Inflammatory macrophage (primary cell): ENCODE measurements around the gene NPHS1.
A peak's percentile ranks its signal among the peaks of the same experiment; 100 is the strongest.
"Not testable (repeated sequence)": the region's sequence is repeated elsewhere in the genome, so short reads cannot be mapped to it uniquely, and the experiment has no call there.

Experiments used
- DNase-seq, 2 donors: peaks; one replicate each; pipeline ENCODE4 v3.0.0-alpha.2; 2020 to 2022
- total RNA-seq, 18 experiments: gene quantifications; one replicate each; lab custom pipeline; 2026; ENCODE audit warnings: mixed read lengths in 6 of 18, inconsistent platforms in 2 of 18; lab: John Stamatoyannopoulos, UW

NPHS1 gene, protein sequence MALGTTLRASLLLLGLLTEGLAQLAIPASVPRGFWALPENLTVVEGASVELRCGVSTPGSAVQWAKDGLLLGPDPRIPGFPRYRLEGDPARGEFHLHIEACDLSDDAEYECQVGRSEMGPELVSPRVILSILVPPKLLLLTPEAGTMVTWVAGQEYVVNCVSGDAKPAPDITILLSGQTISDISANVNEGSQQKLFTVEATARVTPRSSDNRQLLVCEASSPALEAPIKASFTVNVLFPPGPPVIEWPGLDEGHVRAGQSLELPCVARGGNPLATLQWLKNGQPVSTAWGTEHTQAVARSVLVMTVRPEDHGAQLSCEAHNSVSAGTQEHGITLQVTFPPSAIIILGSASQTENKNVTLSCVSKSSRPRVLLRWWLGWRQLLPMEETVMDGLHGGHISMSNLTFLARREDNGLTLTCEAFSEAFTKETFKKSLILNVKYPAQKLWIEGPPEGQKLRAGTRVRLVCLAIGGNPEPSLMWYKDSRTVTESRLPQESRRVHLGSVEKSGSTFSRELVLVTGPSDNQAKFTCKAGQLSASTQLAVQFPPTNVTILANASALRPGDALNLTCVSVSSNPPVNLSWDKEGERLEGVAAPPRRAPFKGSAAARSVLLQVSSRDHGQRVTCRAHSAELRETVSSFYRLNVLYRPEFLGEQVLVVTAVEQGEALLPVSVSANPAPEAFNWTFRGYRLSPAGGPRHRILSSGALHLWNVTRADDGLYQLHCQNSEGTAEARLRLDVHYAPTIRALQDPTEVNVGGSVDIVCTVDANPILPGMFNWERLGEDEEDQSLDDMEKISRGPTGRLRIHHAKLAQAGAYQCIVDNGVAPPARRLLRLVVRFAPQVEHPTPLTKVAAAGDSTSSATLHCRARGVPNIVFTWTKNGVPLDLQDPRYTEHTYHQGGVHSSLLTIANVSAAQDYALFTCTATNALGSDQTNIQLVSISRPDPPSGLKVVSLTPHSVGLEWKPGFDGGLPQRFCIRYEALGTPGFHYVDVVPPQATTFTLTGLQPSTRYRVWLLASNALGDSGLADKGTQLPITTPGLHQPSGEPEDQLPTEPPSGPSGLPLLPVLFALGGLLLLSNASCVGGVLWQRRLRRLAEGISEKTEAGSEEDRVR (N-terminal part only)
- total RNA-seq: 0 to 0.31 (median 0.06) reads per million in 18 experiments

DNA sequence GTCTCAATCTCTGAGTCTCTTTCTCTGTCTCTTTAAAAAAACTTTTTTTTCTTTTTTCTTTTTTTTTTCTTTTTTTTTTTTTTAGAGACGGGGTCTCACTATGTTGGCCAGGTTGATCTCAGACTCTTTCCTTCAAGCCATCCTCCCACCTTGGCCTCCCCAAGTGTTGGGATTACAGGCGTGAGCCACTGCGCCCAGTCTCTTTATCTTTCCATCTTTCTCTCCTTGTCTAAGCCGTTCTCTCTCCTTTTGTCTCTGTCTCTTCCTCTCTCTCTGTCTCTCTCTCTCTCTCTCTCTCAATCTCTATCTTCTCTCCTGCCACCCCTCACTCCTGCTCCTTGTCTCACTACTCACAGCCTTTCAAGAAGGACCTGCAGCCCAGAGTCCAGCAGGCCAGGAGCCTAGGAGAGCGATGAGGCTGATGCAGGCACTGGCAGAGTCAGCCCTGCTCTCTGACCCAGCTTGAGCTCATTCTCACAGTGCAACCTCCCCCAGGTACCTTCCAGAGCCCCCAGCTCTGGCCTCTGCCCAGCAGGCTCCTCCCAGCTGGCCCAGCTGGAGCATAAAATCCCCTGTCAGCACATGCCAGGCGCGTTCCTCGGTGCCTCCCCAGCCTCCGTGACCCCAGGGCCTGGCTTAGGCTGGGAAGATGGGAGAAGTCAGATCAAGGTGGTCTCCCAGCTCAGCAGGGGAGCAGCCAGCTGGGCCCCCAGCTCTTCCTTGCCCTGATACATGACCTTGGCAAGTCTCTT lies at the start of gene NPHS1:
TSS of gene NPHS1 (minus strand) at position 476 of the 752 bp plus-strand sequence. CDS start 667 bp downstream, outside the sequence.
- DNase-seq: no peak

DNA sequence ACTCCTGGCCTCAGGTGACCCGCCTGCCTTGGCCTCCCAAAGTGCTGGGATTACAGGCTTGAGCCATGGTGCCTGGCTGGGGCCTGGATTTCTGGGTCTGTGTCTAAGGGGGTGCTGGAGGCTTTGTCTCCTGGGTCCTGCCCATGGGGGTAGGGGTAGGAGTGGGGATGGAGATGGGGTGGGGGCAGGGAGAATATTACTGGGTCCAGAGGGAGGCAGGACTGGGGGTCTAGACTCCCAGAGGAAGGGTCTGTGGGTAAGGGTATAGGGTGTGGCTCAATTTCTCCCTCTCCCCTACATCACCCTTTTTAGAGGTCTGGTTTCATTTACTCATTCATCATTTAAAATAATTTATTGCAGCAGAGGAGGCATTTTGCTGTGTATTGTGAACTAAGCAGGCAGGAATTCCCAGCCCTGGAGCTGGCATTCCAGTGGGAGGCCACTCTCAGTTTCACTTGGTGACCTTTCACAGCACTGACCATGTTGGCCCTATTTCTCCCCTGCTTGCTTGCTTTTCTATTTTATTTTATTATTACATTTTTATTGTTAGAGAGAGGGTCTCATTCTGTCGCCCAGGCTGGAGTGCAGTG lies 48.8 kb upstream of the NPHS1 start:
- DNase-seq: no peak

DNA sequence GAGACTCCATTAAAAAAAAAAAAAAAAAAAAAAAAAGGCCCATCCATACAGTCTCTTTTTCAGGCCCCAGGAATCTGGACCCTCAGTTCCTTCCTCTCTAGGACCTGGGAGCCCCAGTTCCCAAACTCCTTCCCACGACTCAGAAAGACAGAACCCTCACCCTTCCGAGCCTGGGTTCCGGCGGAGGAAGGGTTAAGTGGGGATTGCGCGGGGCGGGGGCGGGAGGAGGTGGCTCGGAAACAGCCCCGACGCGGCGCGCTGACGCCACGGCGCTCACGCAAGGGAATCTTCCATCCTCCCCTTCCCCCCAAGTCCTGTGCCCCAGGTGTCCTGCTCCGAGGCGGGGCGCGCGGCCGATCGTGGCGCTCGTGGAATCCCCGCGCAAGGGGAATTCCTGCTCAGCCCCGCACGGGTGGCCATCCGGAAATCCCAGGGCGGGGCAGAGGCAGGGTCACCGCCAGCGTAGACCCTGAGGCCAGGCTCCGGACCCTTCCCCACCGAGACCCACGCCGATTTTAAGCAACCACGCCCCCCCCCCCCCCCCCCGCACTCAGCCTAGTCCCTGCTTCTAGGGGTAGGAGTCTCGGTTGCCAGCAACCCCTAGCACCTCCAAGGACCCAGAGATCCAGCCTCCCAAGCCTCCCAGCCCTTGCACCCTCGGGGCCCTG lies 47.4 kb upstream of the NPHS1 start:
- DNase-seq: peak; percentile 88 to 91

DNA sequence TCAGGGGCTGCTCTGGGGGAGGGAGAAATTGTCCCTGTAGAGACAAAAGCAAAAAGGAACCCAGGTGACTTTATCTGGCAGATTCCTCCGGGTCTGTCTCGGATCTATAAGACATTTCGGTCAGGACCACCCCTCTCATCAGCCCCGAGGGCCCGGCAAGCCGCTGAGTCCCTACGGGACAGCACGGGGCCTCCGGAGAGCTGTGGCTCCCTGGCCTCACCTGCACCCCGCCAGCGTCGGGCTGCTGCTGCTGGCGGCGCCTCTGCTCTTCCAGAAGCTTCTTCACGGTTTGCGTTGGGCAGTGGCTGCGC lies 46.1 kb upstream of the NPHS1 start:
- DNase-seq: no peak

DNA sequence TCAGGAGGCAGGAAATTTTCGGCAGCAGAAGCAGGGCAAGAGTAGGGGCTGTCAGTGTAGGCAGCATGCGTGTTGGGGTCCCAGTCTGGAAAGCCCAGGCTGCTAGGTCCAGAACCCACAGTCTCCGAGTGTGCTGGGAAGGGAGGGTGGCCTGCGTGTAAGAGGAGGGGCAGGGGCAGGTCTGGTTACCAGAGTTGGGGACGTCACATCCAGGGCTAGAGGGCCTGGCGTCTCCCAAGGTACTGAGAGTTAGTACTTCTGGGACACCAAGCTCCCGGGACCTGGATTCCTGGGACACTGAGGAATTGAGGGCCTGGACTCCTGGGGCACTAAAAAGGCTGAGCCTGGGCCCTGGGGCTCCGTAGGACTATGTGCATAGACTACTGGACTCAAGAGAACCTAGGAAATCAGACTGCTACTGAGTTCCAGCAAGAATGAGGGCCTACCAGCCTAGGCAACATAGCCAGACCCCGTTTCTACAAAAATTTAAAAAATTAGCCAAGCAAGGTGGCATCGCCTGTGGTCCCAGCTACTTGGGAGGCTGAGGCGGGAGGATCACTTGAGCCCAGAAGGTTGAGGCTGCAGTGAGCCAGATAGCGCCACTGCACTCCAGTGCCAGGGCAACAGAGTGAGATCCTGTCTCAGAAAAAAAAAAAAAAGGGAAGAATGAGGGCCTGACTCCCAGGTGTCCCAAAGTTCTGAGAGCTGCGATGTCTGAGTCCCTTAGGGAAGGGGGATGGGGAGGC lies 45.6 kb upstream of the NPHS1 start:
- no peak for DNase-seq

DNA sequence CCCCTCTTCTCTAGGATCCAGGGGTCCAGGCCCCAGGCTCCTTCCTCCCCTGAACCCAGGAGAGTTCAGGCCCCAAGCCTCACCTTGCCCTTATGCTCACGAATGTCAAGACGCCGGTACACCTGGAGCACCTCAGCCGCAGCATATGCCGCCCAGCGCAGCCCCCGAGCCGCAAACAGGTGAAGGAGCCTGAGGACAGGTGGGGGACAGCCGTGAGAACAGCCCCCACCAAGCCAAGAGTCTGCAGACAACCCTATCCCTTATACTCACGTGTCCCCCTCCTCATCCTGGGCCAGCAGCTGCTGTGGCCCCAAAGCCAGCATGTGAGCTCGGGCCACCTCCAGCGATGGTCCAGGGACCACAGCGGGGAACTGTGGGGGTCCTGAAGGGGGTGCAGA lies 44.3 kb upstream of the NPHS1 start:
- DNase-seq: no peak

DNA sequence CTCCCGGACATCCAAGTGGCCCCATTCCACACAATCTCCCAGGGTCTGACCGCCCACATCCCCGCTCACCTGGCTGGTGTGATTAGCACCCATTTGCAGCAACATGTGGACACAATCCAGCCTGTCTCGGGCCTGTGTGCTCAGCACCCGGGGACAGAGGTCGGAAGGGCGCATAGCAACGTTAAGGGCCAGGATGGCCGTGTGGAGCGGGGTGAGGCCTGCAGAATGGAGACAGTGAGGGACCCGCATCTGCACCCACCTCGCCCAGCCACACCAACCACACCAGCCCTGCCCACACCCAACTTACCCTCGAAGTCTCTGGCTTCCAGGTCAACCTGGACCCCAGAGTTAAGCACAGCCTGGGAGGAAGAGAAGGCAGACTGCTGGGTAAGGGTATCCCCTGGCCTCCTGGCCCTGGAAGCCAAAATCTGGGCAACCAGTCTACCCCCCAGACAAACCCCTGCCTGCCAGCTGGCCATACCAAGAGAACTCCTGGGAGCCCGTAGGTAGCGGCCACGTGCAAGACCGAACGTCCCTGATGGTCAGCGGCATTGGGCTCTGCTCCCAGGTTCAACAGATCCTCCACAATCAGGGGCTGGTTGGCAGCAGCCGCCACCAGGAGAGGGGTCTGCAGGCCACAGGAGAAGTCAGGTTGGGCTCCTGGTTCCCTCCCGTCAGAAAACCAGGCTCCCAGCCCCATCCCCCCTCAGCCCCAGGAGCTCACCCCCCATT lies 43.8 kb upstream of the NPHS1 start:
- DNase-seq: no peak

DNA sequence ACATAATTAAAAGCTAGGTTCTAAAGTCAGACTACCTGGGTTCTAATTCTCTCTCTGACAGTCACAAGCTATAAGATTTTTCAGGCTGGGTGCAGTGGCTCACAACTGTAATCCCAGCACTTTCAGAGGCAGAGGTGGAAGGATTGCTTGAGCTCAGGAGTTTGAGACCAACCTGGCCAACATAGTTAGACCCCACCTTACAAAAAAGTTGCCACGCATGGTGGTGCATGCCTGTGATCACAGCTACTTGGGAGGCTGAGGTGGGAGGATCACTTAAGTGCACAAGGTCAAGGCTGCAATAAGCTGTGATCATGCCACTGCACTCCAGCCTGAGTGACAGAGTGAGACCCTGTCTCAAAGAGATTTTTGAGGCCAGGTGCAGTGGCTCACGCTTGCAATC lies 42.0 kb upstream of the NPHS1 start:
- no peak for DNase-seq

DNA sequence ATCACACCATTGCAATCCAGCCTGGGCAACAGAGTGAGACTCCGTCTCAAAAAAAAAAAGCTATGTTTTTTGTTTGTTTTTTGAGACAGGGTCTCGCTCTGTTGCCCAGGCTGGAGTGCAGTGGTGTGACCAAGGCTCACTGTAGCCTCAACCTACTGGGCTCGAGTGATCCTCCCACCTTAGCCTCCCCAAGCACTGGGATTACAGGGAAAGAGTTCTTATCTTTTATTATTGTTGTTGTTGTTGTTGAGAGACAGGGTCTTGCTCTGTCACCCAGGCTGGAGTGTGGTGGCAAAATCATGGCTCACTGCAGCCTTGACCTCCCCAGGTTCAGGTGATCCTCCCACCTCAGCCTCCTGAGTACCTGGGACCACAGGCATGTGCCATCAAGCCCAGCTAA lies 39.5 kb upstream of the NPHS1 start:
- DNase-seq: not testable (repeated sequence)

DNA sequence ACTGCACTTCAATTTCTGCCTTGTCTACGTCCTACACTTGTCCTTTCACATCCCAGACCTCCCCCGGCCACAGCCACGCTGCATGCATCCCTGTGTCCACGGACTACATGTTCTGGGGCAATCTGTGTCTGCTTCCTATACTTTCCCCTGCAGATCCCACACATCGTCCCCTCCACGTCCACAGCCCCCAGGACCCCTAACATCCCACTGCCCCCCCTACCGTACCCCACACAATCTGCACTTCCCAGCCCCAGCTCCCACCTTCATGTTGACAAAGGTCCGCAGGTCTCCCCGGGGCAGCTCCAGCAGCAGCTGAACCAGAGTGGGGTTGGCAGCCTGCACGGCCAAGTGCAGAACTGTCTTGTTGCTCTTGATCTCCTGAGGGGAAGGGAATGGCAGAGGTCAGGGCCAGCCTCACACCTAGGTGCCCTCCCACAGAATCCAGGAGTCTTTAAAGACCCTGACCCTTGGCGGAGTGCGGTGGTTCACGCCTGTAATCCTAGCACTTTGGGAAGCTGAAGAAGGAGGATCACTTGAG lies 37.9 kb upstream of the NPHS1 start:
- no peak for DNase-seq

DNA sequence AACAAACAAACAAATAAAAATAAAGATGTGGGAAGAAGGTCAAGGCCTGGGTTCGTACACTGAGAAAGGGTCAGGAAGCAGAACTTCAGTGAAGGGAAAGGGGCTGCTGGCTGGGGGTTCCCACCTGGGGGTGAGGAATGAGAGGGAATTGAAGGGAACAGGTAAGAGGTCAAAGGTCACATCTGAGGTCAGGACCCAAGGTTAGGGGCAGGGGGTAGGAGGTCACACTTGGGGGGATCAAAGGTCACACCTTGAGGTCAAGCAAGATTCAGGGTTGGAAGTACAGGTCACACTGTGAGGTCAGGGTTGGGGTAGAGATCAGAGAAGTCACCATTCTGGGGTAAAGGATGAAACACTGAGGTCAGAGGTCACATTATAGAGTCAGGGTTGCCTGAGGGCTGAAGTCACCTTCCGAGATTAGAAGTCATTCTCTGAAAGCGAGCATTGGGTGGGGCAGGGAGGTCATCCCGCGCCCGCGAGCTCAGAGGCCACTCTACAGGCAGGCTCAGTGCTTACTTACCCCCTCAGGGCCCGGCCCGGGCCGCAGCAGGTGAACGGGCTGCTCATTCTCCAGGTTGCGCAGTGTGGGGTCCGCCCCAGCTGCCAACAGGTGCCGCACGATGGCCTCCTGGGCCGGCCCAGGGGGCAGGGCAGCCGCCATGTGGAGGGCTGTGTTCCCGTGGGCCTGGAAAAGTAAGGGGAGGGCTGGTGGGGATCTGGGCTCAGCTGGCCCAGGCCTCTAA lies 37.2 kb upstream of the NPHS1 start:
- DNase-seq: no peak

DNA sequence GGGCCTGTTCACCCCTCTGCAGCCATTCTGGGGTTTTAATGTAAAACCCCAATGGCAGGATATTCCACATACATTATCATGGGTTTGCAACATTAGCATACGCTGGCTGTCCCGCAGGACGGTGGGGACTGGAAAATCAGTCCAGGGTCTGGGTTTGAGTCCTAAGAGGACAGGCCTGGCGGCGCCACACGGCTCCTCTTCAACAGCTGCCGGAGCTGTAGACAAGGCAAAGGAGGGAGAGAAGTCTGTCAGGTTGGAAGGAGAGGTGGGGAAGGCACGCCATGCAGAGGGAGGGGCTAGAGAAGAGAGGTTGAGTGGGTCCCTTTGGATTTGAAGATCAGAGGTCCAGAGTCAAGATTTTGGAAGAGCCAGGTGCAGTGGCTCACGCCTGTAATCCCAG lies 36.1 kb upstream of the NPHS1 start:
- DNase-seq: no peak

DNA sequence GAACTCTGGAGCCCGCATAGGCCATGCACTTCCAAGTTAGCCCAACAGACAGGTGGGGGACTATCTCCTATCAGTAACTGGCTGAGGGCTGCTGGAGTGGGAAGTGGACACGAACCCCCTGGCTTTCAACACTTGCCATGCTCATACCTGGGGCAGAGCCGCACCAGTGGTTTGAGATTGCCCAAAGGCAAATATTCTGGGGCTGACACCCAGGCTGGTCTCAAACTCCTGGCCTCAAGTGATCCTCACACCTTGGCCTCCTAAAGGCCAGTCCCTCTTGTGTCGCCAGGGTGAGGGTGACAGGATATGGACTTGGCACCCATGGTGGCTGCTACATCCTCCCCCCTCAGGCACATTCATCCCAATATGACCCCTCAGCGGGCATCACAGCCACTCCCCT lies 34.9 kb upstream of the NPHS1 start:
- DNase-seq: no peak

DNA sequence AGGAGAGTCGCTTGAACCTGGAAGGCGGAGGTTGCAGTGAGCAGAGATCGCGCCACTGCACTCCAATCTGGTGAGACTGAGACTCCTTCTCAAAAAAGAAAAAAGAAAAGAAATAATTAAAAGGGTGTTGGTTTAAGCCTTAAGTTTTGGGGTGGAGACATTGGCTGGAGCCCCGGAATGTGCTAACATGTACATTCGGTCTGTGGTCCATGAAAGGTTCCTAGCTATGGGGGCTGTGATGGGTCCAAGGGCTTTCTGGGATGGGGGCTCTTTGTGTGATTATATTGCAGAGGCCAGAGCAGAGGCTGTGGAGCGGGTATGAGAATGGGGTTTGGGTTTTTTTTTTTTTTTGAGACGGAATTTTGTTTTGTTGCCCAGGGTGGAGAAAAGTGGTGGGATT lies 33.6 kb upstream of the NPHS1 start:
- no peak for DNase-seq

DNA sequence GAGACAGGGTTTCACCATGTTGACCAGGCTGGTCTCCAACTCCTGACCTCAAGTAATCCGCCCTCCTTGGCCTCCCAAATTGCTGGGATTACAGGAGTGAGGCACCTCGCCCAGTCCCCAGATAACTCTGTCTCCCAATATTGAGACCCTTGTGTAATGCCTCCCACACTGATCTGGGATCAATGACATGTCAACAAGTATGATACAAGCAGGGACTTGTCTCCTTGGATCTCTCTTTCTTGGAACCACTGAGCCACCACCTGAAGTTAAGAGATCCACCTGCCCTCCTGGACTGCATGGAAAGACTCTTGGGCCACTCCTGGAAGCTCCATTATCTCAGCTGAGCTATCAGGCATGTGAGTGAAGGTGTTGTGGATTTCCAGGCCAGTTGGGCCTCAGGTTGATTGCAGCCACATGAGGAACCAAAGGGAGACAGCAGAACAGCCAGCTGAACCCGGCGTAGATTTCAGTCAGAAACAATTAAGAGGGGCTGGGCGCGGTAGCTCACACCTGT lies 33.0 kb upstream of the NPHS1 start:
- no peak for DNase-seq

DNA sequence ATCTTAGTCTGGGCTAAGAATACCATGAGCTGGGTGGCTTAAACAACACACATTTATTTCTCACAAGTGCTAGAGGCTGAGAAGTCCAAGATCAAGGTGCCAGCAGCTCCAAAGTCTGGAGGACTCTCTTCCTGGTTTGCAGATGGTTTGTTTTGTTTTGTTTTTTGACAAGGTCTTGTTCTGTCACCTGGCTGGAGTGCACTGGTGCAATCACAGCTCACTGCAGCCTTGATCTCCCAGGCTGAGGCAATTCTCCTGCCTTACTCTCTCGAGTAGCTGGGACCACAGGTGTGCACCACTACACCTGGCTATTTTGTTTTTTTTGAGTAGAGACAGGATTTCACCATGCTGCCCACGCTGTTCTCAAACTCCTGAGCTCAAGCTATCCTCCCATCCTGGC lies 31.6 kb upstream of the NPHS1 start:
- DNase-seq: no peak

DNA sequence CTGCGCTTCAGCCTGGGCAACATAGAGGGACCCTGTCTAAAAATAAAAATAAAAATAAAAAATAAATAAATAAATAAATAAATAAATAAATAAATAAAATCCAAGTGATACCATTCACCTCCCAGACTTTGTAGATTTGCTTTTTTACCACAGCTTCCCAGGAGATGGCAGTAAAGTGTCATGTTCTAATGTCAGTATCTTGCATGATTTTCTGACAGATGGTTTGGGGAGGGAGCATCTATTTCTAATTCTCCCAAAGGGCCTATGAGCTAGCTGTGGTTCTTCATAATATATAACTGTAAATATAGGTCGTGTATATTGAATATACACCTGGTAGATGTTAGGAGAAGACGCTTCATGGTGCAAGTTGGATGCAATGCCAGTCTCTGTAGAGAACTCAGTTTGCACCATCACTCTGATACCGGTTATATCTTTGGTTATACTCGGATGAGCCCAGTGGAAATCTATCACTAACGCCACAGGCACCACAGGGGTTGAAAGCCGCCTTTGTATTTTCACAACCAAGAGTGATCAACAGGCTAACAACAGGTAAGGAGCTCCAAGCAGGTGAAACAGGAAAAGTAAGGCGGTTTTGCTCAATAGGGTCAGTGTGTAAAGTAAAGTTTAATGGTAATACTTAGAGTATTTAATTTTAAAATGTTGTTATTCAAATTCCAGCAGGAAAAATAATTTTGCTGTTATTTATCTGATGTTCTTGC lies 30.0 kb upstream of the NPHS1 start:
- peak; percentile 73 to 84 for DNase-seq

DNA sequence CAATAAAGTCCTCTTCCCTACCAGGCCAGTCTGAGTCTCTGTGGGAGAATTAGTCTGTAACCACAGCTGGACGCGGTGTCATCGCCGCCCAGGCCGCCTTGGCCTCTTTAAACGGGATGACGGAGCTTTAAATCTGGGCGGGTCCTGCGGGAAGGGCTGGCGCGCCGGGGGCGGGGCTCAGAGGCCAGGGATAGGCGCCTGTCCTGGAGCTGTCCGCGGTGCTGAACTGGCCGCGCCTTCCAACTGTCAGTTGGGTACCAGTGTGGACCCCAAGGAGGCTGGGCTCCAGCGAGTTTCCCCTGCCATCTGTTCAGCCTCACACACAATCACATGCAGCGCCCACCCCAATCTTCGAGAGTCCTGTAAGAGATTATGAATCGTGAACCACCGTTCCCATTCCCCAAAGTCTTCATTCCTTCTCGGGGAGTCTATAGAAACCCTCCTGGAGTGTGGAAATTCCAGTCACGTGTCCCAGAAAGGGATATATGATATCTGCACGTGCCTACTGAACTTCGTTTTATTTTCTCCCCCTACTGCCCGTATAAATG lies 27.5 kb upstream of the NPHS1 start:
- DNase-seq: peak; percentile 93
